Activated T-cell treated with anti-CD3 and anti-CD28 coated beads for 4 hours (primary cell): ENCODE results near the gene CEP192.

Experiments used
- DNase-seq: peaks from one replicate; pipeline ENCODE4 v3.0.0-alpha.2; 2020

Gene CEP192

GRCh38 chr18:13159579-13159978, 168.4 kb downstream of the CEP192 start:
- DNase-seq, result peak; percentile 29

GRCh38 chr18:13161276-13161899, 170.2 kb downstream of the CEP192 start:
- no peak for DNase-seq

GRCh38 chr18:13163167-13163927, 172.2 kb downstream of the CEP192 start:
- DNase-seq, result no peak

- DNase-seq, result no peak
These were observed 173.2 kb downstream of the CEP192 start for GRCh38 chr18:13164406-13164805.

GRCh38 chr18:13165636-13166423, 174.7 kb downstream of the CEP192 start:
- DNase-seq, result no peak

GRCh38 chr18:13173578-13174145, 182.5 kb downstream of the CEP192 start:
- no peak for DNase-seq
